ENCODE data around the gene KRT74.

- TF ChIP-seq CTCF (IDR thresholded peaks at IDR 0.05) (no peak), POLR2AphosphoS5 (IDR thresholded peaks at IDR 0.05) (no peak), POLR2A (IDR thresholded peaks at IDR 0.05) (no peak)
Measured at GRCh38 chr12:52618866-52619265, 45.2 kb upstream of the KRT74 start.

Measured in gastroesophageal sphincter (tissue), 3 donors.